Stimulated activated CD4-positive, alpha-beta T cell treated with anti-CD3 and anti-CD28 coated beads, Interleukin-12 subunit alpha, Interleukin-12 subunit beta, amount 100 ng/mL, for 48 hours (primary cell): Measurements from ENCODE around the gene THSD8.
A peak's percentile ranks its signal among the peaks of the same experiment; 100 is the strongest.
"Not testable (repeated sequence)": the region's sequence is repeated elsewhere in the genome, so short reads cannot be mapped to it uniquely, and the experiment has no call there.

Experiments used
- DNase-seq, 3 donors: peaks; one replicate each; pipeline ENCODE4 v3.0.0-alpha.2; 2020; ENCODE audit warnings: low read depth in 2 of 3, low spot score in 1 of 3

The THSD8 gene

GRCh38 chr19:12792051-12792852, 9.6 kb upstream of the THSD8 start:
- DNase-seq: peak; percentile 50 to 77 (median 74)

GRCh38 chr19:12792853-12793289, 9.0 kb upstream of the THSD8 start:
- no peak for DNase-seq

- peak; percentile 84 to 90 (median 88) for DNase-seq
Observed at GRCh38 chr19:12793290-12794195, 8.3 kb upstream of the THSD8 start.

- no peak for DNase-seq
Observed at GRCh38 chr19:12794196-12794941, 7.5 kb upstream of the THSD8 start.

- DNase-seq: no peak
Observed at GRCh38 chr19:12794971-12795381, 6.9 kb upstream of the THSD8 start.

- DNase-seq: peak in 1 of 3 donors; percentile 76
Observed at GRCh38 chr19:12796146-12797071, 5.5 kb upstream of the THSD8 start.

- no peak for DNase-seq
Observed at GRCh38 chr19:12797141-12797587, 4.7 kb upstream of the THSD8 start.

- DNase-seq: not testable (repeated sequence)
Observed at GRCh38 chr19:12797607-12798006, 4.3 kb upstream of the THSD8 start.

- no peak for DNase-seq
Observed at GRCh38 chr19:12799742-12800465, 2.0 kb upstream of the THSD8 start.

- DNase-seq: no peak
Observed at GRCh38 chr19:12800466-12800770, 1.5 kb upstream of the THSD8 start.

- DNase-seq: no peak
Observed at GRCh38 chr19:12800923-12801465, 875 bp upstream of the THSD8 start.

- no peak for DNase-seq
Observed at GRCh38 chr19:12802267-12803106, 618 bp downstream of the THSD8 start.

- no peak for DNase-seq
Observed at GRCh38 chr19:12804051-12804450, 2.2 kb downstream of the THSD8 start.

- DNase-seq: peak; percentile 77 to 87 (median 78)
Observed at GRCh38 chr19:12806242-12807081, 4.6 kb downstream of the THSD8 start, which contains the start of gene RNASEH2A. TSS of gene RNASEH2A (plus strand) at chr19:12806584. CDS start at chr19:12806674, 90 bp downstream.

GRCh38 chr19:12815088-12815487, 13.2 kb downstream of the THSD8 start:
- no peak for DNase-seq

GRCh38 chr19:12817188-12817587, 15.3 kb downstream of the THSD8 start:
- DNase-seq: not testable (repeated sequence)

GRCh38 chr19:12817810-12818209, 15.9 kb downstream of the THSD8 start:
- not testable (repeated sequence) for DNase-seq
